H1 (cell line): ENCODE measurements around the gene RASEF. TPM values are rescaled to one million over a fixed set of nuclear protein-coding genes. Genes with fewer than 3 reads are reported as not detected.

Experiments
- CTCF ChIA-PET: fragments of 300-600 bp; sonication (Branson Sonifier 250); formaldehyde crosslinking; loops from one replicate; lab custom pipeline; 2021; ENCODE audit not compliant: partially characterized antibody; lab: Charles Lee
- POLR2A ChIA-PET: fragments of 300-600 bp; sonication (Branson Sonifier 250); formaldehyde crosslinking; loops from one replicate; lab custom pipeline; 2021; ENCODE audit warnings: inconsistent platforms; ENCODE audit not compliant: partially characterized antibody; lab: Charles Lee
- DNase-seq, 2 experiments: peaks; one replicate each; pipeline versions ENCODE4 v3.0.0 to v3.0.0-alpha.2; 2010 to 2022; ENCODE audit warnings: low spot score in 2 of 2, low read depth in 1 of 2, mixed read lengths in 1 of 2
- FAIRE-seq: peaks from 2 replicates; lab custom pipeline; 2011; peaks lifted over from hg19 to GRCh38; lab: Jason Lieb, UNC
- H2AFZ ChIP-seq: 2 replicates; pipeline ENCODE4 v1.8.1; 2012; ENCODE audit warnings: low read length, inconsistent platforms
- H2AK5ac ChIP-seq: 2 replicates; pipeline ENCODE4 v1.6.1; 2013; ENCODE audit warnings: low read depth, low read length
- H2BK120ac ChIP-seq: replicated peaks from 2 replicates; pipeline ENCODE3; 2013; ENCODE audit warnings: low read depth, low read length, inconsistent platforms
- H2BK12ac ChIP-seq: 2 replicates; pipeline ENCODE4 v1.6.1; 2013; ENCODE audit warnings: low read depth, low read length
- H2BK15ac ChIP-seq: 2 replicates; pipeline ENCODE4 v1.6.1; 2013; ENCODE audit warnings: low read length
- H2BK20ac ChIP-seq: 2 replicates; pipeline ENCODE4 v1.6.1; 2013; ENCODE audit warnings: low read length
- H2BK5ac ChIP-seq: 2 replicates; pipeline ENCODE4 v1.6.1; 2013; ENCODE audit warnings: low read depth, low read length
- H3K14ac ChIP-seq: 2 replicates; pipeline ENCODE4 v1.6.1; 2013; ENCODE audit warnings: inconsistent platforms; ENCODE audit not compliant: insufficient read length
- H3K18ac ChIP-seq: 2 replicates; pipeline ENCODE4 v1.6.1; 2013; ENCODE audit warnings: low read length; ENCODE audit errors: extremely low read depth
- H3K23ac ChIP-seq: 2 replicates; pipeline ENCODE4 v1.6.1; 2013; ENCODE audit warnings: inconsistent platforms; ENCODE audit not compliant: insufficient read length
- H3K23me2 ChIP-seq: 2 replicates; pipeline ENCODE4 v1.6.1; 2013; ENCODE audit warnings: low read depth, low read length
- H3K27ac ChIP-seq: 2 replicates; pipeline ENCODE4 v1.6.1; 2011; ENCODE audit warnings: low read depth, low read length, inconsistent platforms
- H3K27me3 ChIP-seq, 4 experiments: replicated peaks in 1 of 4; 1 replicate in 1 of 4; 2 replicates in 3 of 4; pipeline versions ENCODE4 v1.6.1 to v1.8.1; 2011 to 2013; ENCODE audit warnings: low read length in 3 of 4, mild to moderate bottlenecking in 3 of 4, inconsistent platforms in 2 of 4, mixed read lengths in 2 of 4, moderate library complexity in 1 of 4; ENCODE audit not compliant: control insufficient read depth in 3 of 4, insufficient read depth in 3 of 4; ENCODE audit errors: extremely low read depth in 1 of 4
- H3K36me3 ChIP-seq, 4 experiments: 2 replicates each; pipeline versions ENCODE4 v1.6.1 to v1.8.1; 2011 to 2013; ENCODE audit warnings: mild to moderate bottlenecking in 4 of 4, low read length in 3 of 4, moderate library complexity in 2 of 4, control low read depth in 1 of 4, inconsistent platforms in 1 of 4; ENCODE audit not compliant: insufficient read depth in 4 of 4, control insufficient read depth in 2 of 4
- H3K4ac ChIP-seq: replicated peaks from 2 replicates; pipeline ENCODE3; 2013; ENCODE audit warnings: low read length, low read depth, mixed read lengths, inconsistent platforms; ENCODE audit not compliant: insufficient read length
- H3K4me1 ChIP-seq, 4 experiments: replicated peaks in 1 of 4; 1 replicate in 1 of 4; 2 replicates in 3 of 4; pipeline versions ENCODE4 v1.6.1 to v1.8.1; 2011 to 2013; ENCODE audit warnings: low read length in 3 of 4, inconsistent platforms in 2 of 4, mixed read lengths in 1 of 4; ENCODE audit not compliant: insufficient read depth in 4 of 4, control insufficient read depth in 3 of 4
- H3K4me2 ChIP-seq, 2 experiments: 2 replicates each; pipeline versions ENCODE4 v1.6.1 to v1.8.1; 2011 to 2013; ENCODE audit warnings: low read depth in 2 of 2, low read length in 2 of 2, control low read depth in 1 of 2, inconsistent platforms in 1 of 2, mild to moderate bottlenecking in 1 of 2; ENCODE audit not compliant: insufficient read depth in 1 of 2
- H3K4me3 ChIP-seq, 4 experiments: fragments of 200-600, 300-600 bp in 1 of 4; sonication (generic), shearing (Covaris generic), sonication (Bioruptor Twin) in 1 of 4; 2 replicates each; pipeline versions ENCODE4 v1.5.1 to v1.8.1; 2011 to 2016; ENCODE audit warnings: low read length in 4 of 4, low read depth in 3 of 4, control low read depth in 2 of 4, inconsistent platforms in 2 of 4, mild to moderate bottlenecking in 2 of 4, mixed read lengths in 1 of 4, moderate library complexity in 1 of 4; ENCODE audit not compliant: insufficient read depth in 2 of 4; ENCODE audit errors: extremely low read depth in 1 of 4
- H3K56ac ChIP-seq: replicated peaks from 2 replicates; pipeline ENCODE3; 2013; ENCODE audit warnings: low read depth, mild to moderate bottlenecking, mixed read lengths, low read length, inconsistent platforms; ENCODE audit not compliant: insufficient read length
- H3K79me1 ChIP-seq: 2 replicates; pipeline ENCODE4 v1.6.1; 2013; ENCODE audit warnings: low read depth, low read length, control low read depth
- H3K79me2 ChIP-seq, 2 experiments: 2 replicates each; pipeline versions ENCODE4 v1.6.1 to v1.8.1; 2012 to 2013; ENCODE audit warnings: low read length in 2 of 2, mild to moderate bottlenecking in 2 of 2, inconsistent platforms in 1 of 2; ENCODE audit not compliant: insufficient read depth in 2 of 2, control insufficient read depth in 1 of 2
- H3K9ac ChIP-seq, 4 experiments: replicated peaks in 1 of 4; 1 replicate in 1 of 4; 2 replicates in 3 of 4; pipeline versions ENCODE4 v1.6.1 to v1.8.1; 2011 to 2013; ENCODE audit warnings: low read depth in 3 of 4, low read length in 3 of 4, control low read depth in 2 of 4, mild to moderate bottlenecking in 2 of 4, moderate library complexity in 2 of 4, inconsistent platforms in 1 of 4; ENCODE audit errors: extremely low read depth in 1 of 4
- H3K9me3 ChIP-seq, 2 experiments: 2 replicates each; pipeline versions ENCODE4 v1.6.1 to v1.8.1; 2012 to 2013; ENCODE audit warnings: mild to moderate bottlenecking in 2 of 2, moderate library complexity in 2 of 2, control low read depth in 1 of 2, inconsistent platforms in 1 of 2, low read depth in 1 of 2, low read length in 1 of 2, mixed read lengths in 1 of 2; ENCODE audit not compliant: insufficient read depth in 2 of 2
- H4K20me1 ChIP-seq, 2 experiments: replicated peaks in 1 of 2; 2 replicates each; pipeline versions ENCODE3 to v1.8.1; 2011 to 2013; ENCODE audit warnings: inconsistent platforms in 2 of 2, low read length in 2 of 2, mild to moderate bottlenecking in 1 of 2; ENCODE audit not compliant: insufficient read depth in 2 of 2, control insufficient read depth in 1 of 2
- H4K5ac ChIP-seq: 2 replicates; pipeline ENCODE4 v1.6.1; 2013; ENCODE audit warnings: low read length, low read depth, mixed read lengths, inconsistent platforms; ENCODE audit not compliant: insufficient read length
- H4K8ac ChIP-seq: 2 replicates; pipeline ENCODE4 v1.8.0; 2013; ENCODE audit warnings: mild to moderate bottlenecking, moderate library complexity, low read length, inconsistent platforms; ENCODE audit not compliant: insufficient read depth; ENCODE audit errors: extremely low read depth
- H4K91ac ChIP-seq: replicated peaks from 2 replicates; pipeline ENCODE3; 2013; ENCODE audit warnings: low read length, mixed read lengths, inconsistent platforms; ENCODE audit not compliant: insufficient read length
- CEBPB ChIP-seq: IDR thresholded peaks from 2 replicates; pipeline ENCODE4 v1.6.1; 2012; ENCODE audit warnings: low read depth, low read length
- CHD2 ChIP-seq: IDR thresholded peaks from 2 replicates; pipeline ENCODE4 v1.6.1; 2012; ENCODE audit warnings: low read length, improper control_type of control experiment
- HDAC6 ChIP-seq: IDR thresholded peaks from one replicate; pipeline ENCODE4 v1.7.1; 2012; ENCODE audit warnings: low read depth, mild to moderate bottlenecking, inconsistent platforms, low read length, moderate library complexity
- RAD21 ChIP-seq, 2 experiments: IDR thresholded peaks in 1 of 2; conservative IDR thresholded peaks in 1 of 2; 2 replicates each; pipeline ENCODE4 v1.6.1; 2011; ENCODE audit warnings: low read depth in 2 of 2, low read length in 2 of 2, improper control_type of control experiment in 1 of 2, inconsistent platforms in 1 of 2, mild to moderate bottlenecking in 1 of 2, moderate library complexity in 1 of 2
- RBBP5 ChIP-seq: IDR thresholded peaks from 2 replicates; pipeline ENCODE4 v1.7.1; 2012; ENCODE audit warnings: low read depth, mild to moderate bottlenecking, inconsistent platforms, low read length, moderate library complexity, borderline replicate concordance
- SIX5 ChIP-seq: IDR thresholded peaks from 2 replicates; pipeline ENCODE4 v1.6.1; 2011; ENCODE audit warnings: mild to moderate bottlenecking, low read depth, low read length
- TCF12 ChIP-seq: IDR thresholded peaks from 2 replicates; pipeline ENCODE4 v1.6.1; 2011; ENCODE audit warnings: low read depth, mild to moderate bottlenecking, low read length
- YY1 ChIP-seq: IDR thresholded peaks from 2 replicates; pipeline ENCODE4 v1.6.1; 2011; ENCODE audit warnings: low read depth, mild to moderate bottlenecking, low read length
- WGBS, 2 experiments: shearing (Covaris generic) in 1 of 2; methylation state at CpG; one replicate each; pipeline versions ENCODE4 v1.1.6 to v1.1.7; 2013 to 2015; ENCODE audit warnings: low lambda C conversion rate in 2 of 2, mixed read lengths in 2 of 2, inconsistent platforms in 1 of 2, low coverage in 1 of 2, missing lambda C conversion rate in 1 of 2; ENCODE audit not compliant: insufficient replicate concordance in 2 of 2, insufficient coverage in 1 of 2, insufficient read length in 1 of 2; ENCODE audit errors: extremely low coverage in 1 of 2, missing lambda C conversion rate in 1 of 2; 5-methylcytosine and 5-hydroxymethylcytosine counted together
- polyA plus RNA-seq, 7 experiments: library from polyadenylated mRNA; depleted of rRNA in 3 of 7; stranded (reverse) in 5 of 7; unstranded in 2 of 7; fragments of >200 nt in 5 of 7; fragments of 200-250 nt in 2 of 7; gene quantifications; 1 replicate in 5 of 7; 2 replicates in 1 of 7; 4 replicates in 1 of 7; pipeline versions ENCODE4 v1.2.1 to v1.2.3, GENCODE V29; 2011 to 2013; ENCODE audit warnings: missing spikeins in 2 of 7, mixed read lengths in 2 of 7
- total RNA-seq: library from RNA; stranded (reverse); fragmentation: NEBNext Ultra II Directional; extraction: Animal tissue kit (Norgen Biotek cat#: 25700); gene quantifications from 2 replicates; pipeline ENCODE4 v1.2.1, GENCODE V29; 2021
- TF ChIP-seq, protein P1 (sequence below), 3 experiments: IDR thresholded peaks; 1 replicate in 2 of 3; 2 replicates in 1 of 3; pipeline versions ENCODE4 v1.5.1 to v1.6.1; 2011; ENCODE audit warnings: low read length in 3 of 3, mild to moderate bottlenecking in 3 of 3, inconsistent platforms in 2 of 3, low read depth in 1 of 3, moderate library complexity in 1 of 3; ENCODE audit not compliant: insufficient read depth in 1 of 3; ENCODE audit errors: control extremely low read depth in 1 of 3

Gene RASEF
- total and polyA plus RNA-seq, 2 of the 8 experiments (the other 6 are each of a cell fraction or from before 2014, with no cell fraction given) = 1.1 to 4.6 TPM

- H2BK5ac ChIP-seq = no peak overlapping the region
- H3K27ac ChIP-seq = no peak overlapping the region
- H3K9ac ChIP-seq = no peak overlapping the region
- H4K91ac ChIP-seq = no peak overlapping the region
- H3K18ac ChIP-seq = no peak overlapping the region
- ChIA-PET POLR2A (no interaction called here), CTCF (interaction anchor here (0.5 to 2.0 kb wide), 8 partner anchors 9 to 395 kb away, joined by 3 to 9 read pairs (median 3); no protein-coding TSS in a partner anchor)
- H2BK15ac ChIP-seq = no peak overlapping the region
- no peaks in the 10 kb centered on the region for H3K79me2 ChIP-seq
- no peak overlapping the region for H3K14ac ChIP-seq
- no peak overlapping the region for H4K8ac ChIP-seq
- H4K5ac ChIP-seq = no peak overlapping the region
- no peak overlapping the region for H2BK20ac ChIP-seq
- no peaks in the 10 kb centered on the region for H3K9me3 ChIP-seq
- peak; percentile 93 for FAIRE-seq
- TF ChIP-seq CEBPB (no peak), YY1 (no peak), RBBP5 (no peak), CHD2 (peak; percentile 77), RAD21 (IDR thresholded peaks at IDR 0.05 in 1 of 2, conservative IDR thresholded peaks at IDR 0.05 in 1 of 2; ENCODE audit: low read depth in 2 of 2, low read length in 2 of 2) (peak; percentile 98), SIX5 (no peak), HDAC6 (no peak), TCF12 (0 out of 2 replicates have a peak, but pooled peaks have one; percentile 23)
- TF ChIP-seq, protein P1, sequence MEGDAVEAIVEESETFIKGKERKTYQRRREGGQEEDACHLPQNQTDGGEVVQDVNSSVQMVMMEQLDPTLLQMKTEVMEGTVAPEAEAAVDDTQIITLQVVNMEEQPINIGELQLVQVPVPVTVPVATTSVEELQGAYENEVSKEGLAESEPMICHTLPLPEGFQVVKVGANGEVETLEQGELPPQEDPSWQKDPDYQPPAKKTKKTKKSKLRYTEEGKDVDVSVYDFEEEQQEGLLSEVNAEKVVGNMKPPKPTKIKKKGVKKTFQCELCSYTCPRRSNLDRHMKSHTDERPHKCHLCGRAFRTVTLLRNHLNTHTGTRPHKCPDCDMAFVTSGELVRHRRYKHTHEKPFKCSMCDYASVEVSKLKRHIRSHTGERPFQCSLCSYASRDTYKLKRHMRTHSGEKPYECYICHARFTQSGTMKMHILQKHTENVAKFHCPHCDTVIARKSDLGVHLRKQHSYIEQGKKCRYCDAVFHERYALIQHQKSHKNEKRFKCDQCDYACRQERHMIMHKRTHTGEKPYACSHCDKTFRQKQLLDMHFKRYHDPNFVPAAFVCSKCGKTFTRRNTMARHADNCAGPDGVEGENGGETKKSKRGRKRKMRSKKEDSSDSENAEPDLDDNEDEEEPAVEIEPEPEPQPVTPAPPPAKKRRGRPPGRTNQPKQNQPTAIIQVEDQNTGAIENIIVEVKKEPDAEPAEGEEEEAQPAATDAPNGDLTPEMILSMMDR (IDR thresholded peaks at IDR 0.05; ENCODE audit: control extremely low read depth in 1 of 3, insufficient read depth in 1 of 3, low read depth in 1 of 3, low read length in 3 of 3) = peak; percentile 82 to 92 (median 89)
- H3K36me3 ChIP-seq = no peaks in the 10 kb centered on the region
- no peaks in the 10 kb centered on the region for H3K4me1 ChIP-seq
- H3K79me1 ChIP-seq = no peaks in the 10 kb centered on the region
- no peak overlapping the region for H3K4ac ChIP-seq
- WGBS, 2 experiments = 56% methylated on average over 7 of the region's 7 CpGs; no CpG with 5 or more reads in 1 of the 2 experiments
- no peak overlapping the region for H3K56ac ChIP-seq
- no peak overlapping the region for H2BK12ac ChIP-seq
- H3K27me3 ChIP-seq = no peaks in the 10 kb centered on the region
- peak; percentile 46 to 83 for DNase-seq
- no peaks in the 10 kb centered on the region for H3K23me2 ChIP-seq
- no peak overlapping the region for H2AK5ac ChIP-seq
- no peak overlapping the region for H3K23ac ChIP-seq
- H3K4me2 ChIP-seq = no peak overlapping the region
- H2AFZ ChIP-seq = no peak overlapping the region
- no peaks in the 10 kb centered on the region for H4K20me1 ChIP-seq
- H3K4me3 ChIP-seq = no peak overlapping the region
- no peak overlapping the region for H2BK120ac ChIP-seq
Observed at GRCh38 chr9:82961504-82962125, 101.3 kb downstream of the RASEF start.
